ENCODE results near the gene LY6G6C. TPM values are rescaled to one million over a fixed set of nuclear protein-coding genes. Genes with fewer than 3 reads are reported as not detected.
A peak's percentile ranks its signal among the peaks of the same experiment; 100 is the strongest.

Gene LY6G6C
- total and polyA plus RNA-seq, 4 donors: not detected

DNA sequence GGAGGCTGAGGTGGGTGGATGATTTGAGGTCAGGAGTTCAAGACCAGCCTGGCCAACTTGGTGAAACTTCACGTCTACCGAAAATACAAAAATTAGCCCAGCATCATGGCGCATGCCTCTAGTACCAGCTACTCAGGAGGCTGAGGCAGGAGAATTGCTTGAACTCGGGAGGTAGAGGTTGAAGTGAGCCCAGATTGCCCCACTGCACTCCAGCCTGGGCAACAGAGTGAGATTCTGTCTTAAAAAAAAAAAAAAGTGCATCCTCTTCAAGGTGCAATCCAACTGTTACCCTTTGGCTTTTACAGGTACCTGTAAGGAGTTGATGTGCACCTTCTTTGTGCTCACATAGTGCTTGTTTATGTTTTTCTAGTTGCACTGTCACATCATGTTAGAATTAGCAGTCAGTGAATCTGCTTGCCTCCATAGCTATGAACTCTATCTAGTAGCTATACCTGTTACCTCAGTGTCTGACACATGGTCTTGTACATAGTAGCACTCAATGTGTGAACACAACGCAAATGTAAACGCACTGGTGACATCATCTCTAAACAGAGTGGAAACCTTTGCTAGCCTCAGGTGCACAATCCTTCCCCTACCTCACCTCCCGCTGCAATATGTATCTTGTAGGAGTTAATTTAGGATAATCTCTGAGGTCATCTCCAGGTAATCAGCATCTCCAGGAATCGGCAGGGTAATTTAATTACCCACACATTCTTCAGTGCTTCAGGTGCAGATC is 27.9 kb upstream of the LY6G6C start:
- Histone ChIP-seq H3K36me3 (ENCODE audit: control insufficient read depth in 1 of 2, insufficient read depth in 2 of 2, low read length in 1 of 2) (no peaks in the 10 kb centered on the region), H3K9me3 (ENCODE audit: control insufficient read depth, low read length) (no peaks in the 10 kb centered on the region), H3K4me3 (ENCODE audit: low read length in 2 of 2) (no peak overlapping the region), H3K27me3 (ENCODE audit: control insufficient read depth in 1 of 2, insufficient read depth in 2 of 2, low read length in 1 of 2) (no peaks in the 10 kb centered on the region), H3K4me1 (ENCODE audit: control insufficient read depth in 1 of 2, insufficient read depth in 2 of 2, low read length in 2 of 2) (no peaks in the 10 kb centered on the region), H3K27ac (ENCODE audit: low read depth in 1 of 2, low read length in 2 of 2) (no peak overlapping the region)
- WGBS, 2 donors: 93 to 95% methylated on average over 8 of the region's 8 CpGs
- DNase-seq (no peak), ATAC-seq (ENCODE audit: low FRiP score) (no peak)
- intact Hi-C loops (cut with DNase I): no loop called here

DNA sequence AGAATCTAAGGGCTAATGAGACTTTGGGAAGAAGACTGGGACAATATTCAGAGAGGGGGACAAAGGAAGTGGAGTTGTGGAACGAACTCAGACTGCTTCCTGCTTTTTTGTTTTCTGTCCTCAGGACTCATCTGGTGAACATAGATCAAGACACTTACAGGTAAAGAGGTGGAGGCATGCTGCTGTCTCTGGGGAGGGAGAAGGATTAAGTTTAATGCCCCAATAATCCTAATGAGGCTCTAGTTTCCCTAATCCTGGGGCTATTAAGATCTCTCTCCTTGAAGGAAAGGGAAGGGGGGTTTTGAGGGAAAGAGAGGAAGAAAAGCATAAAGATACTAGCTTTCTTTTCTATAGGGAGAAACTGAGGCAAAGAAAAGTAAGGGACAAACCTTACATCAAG is 22.9 kb upstream of the LY6G6C start:
- Histone ChIP-seq H3K36me3 (ENCODE audit: control insufficient read depth in 1 of 2, insufficient read depth in 2 of 2, low read length in 1 of 2) (no peaks in the 10 kb centered on the region), H3K4me1 (ENCODE audit: control insufficient read depth in 1 of 2, insufficient read depth in 2 of 2, low read length in 2 of 2) (no peaks in the 10 kb centered on the region), H3K27ac (ENCODE audit: low read depth in 1 of 2, low read length in 2 of 2) (no peak overlapping the region), H3K4me3 (ENCODE audit: low read length in 2 of 2) (no peak overlapping the region), H3K9me3 (ENCODE audit: control insufficient read depth, low read length) (no peaks in the 10 kb centered on the region), H3K27me3 (ENCODE audit: control insufficient read depth in 1 of 2, insufficient read depth in 2 of 2, low read length in 1 of 2) (no peaks in the 10 kb centered on the region)
- ATAC-seq (ENCODE audit: low FRiP score): no peak
- intact Hi-C loops (cut with DNase I): no loop called here
- no peak for DNase-seq
- WGBS, 2 donors: 59 to 68% methylated on average over 1 of the region's 1 CpG

- Histone ChIP-seq H3K36me3 (ENCODE audit: control insufficient read depth in 1 of 2, insufficient read depth in 2 of 2, low read length in 1 of 2) (no peaks in the 10 kb centered on the region), H3K27me3 (ENCODE audit: control insufficient read depth in 1 of 2, insufficient read depth in 2 of 2, low read length in 1 of 2) (no peaks in the 10 kb centered on the region), H3K4me3 (ENCODE audit: low read length in 2 of 2) (no peak overlapping the region), H3K9me3 (ENCODE audit: control insufficient read depth, low read length) (no peaks in the 10 kb centered on the region), H3K4me1 (ENCODE audit: control insufficient read depth in 1 of 2, insufficient read depth in 2 of 2, low read length in 2 of 2) (no peaks in the 10 kb centered on the region), H3K27ac (ENCODE audit: low read depth in 1 of 2, low read length in 2 of 2) (no peak overlapping the region)
- intact Hi-C loops (cut with DNase I): no loop called here
- 91 to 94% methylated on average over 3 of the region's 3 CpGs for WGBS, 2 donors
- ATAC-seq (ENCODE audit: low FRiP score): no peak
- no peak for DNase-seq
Observed at GRCh38 chr6:31742894-31743293, 21.3 kb upstream of the LY6G6C start.

- Histone ChIP-seq H3K27ac (ENCODE audit: low read depth in 1 of 2, low read length in 2 of 2) (no peak overlapping the region), H3K36me3 (ENCODE audit: control insufficient read depth in 1 of 2, insufficient read depth in 2 of 2, low read length in 1 of 2) (no peaks in the 10 kb centered on the region), H3K9me3 (ENCODE audit: control insufficient read depth, low read length) (no peaks in the 10 kb centered on the region), H3K27me3 (ENCODE audit: control insufficient read depth in 1 of 2, insufficient read depth in 2 of 2, low read length in 1 of 2) (no peaks in the 10 kb centered on the region), H3K4me3 (ENCODE audit: low read length in 2 of 2) (no peak overlapping the region), H3K4me1 (ENCODE audit: control insufficient read depth in 1 of 2, insufficient read depth in 2 of 2, low read length in 2 of 2) (no peaks in the 10 kb centered on the region)
- 87 to 89% methylated on average over 2 of the region's 2 CpGs for WGBS, 2 donors
- intact Hi-C loops (cut with DNase I): no loop called here
- no peak for ATAC-seq (ENCODE audit: low FRiP score)
- DNase-seq: no peak
Observed at GRCh38 chr6:31741815-31742214, 20.3 kb upstream of the LY6G6C start.

GRCh38 chr6:31740397-31741223 is 19.1 kb upstream of the LY6G6C start:
- intact Hi-C loops (cut with DNase I): no loop called here
- no peak overlapping the region for H3K27ac ChIP-seq (ENCODE audit: low read depth in 1 of 2, low read length in 2 of 2)
- H3K4me1 ChIP-seq (ENCODE audit: control insufficient read depth in 1 of 2, insufficient read depth in 2 of 2, low read length in 2 of 2): no peaks in the 10 kb centered on the region
- ATAC-seq (ENCODE audit: low FRiP score) (no peak), DNase-seq (peak in 1 of 2 donors; percentile 74)
- no peaks in the 10 kb centered on the region for H3K9me3 ChIP-seq (ENCODE audit: control insufficient read depth, low read length)
- WGBS, 2 donors: 17 to 20% methylated on average over 29 of the region's 29 CpGs
- H3K27me3 ChIP-seq (ENCODE audit: control insufficient read depth in 1 of 2, insufficient read depth in 2 of 2, low read length in 1 of 2): no peaks in the 10 kb centered on the region
- H3K4me3 ChIP-seq (ENCODE audit: low read length in 2 of 2): peak overlapping the region; percentile 44 to 54
- H3K36me3 ChIP-seq (ENCODE audit: control insufficient read depth in 1 of 2, insufficient read depth in 2 of 2, low read length in 1 of 2): no peaks in the 10 kb centered on the region

- peak; percentile 95 for ATAC-seq (ENCODE audit: low FRiP score)
- intact Hi-C loops (cut with DNase I): loop anchor here (5.0 kb wide), 2 partner anchors 52 to 57 kb away; partner anchors contain the start of gene VARS1 (in 1 of the 2)
- 0% methylated on average over 58 of the region's 58 CpGs for WGBS, 2 donors
- Histone ChIP-seq H3K27ac (ENCODE audit: low read depth in 1 of 2, low read length in 2 of 2) (no peak within 1 kb of the TSS), H3K4me3 (ENCODE audit: low read length in 2 of 2) (peak within 1 kb of the TSS; percentile 44 to 54), H3K4me1 (ENCODE audit: control insufficient read depth in 1 of 2, insufficient read depth in 2 of 2, low read length in 2 of 2) (no peaks in the 10 kb centered on the region), H3K36me3 (ENCODE audit: control insufficient read depth in 1 of 2, insufficient read depth in 2 of 2, low read length in 1 of 2) (no peaks in the 10 kb centered on the region), H3K9me3 (ENCODE audit: control insufficient read depth, low read length) (no peaks in the 10 kb centered on the region), H3K27me3 (ENCODE audit: control insufficient read depth in 1 of 2, insufficient read depth in 2 of 2, low read length in 1 of 2) (no peaks in the 10 kb centered on the region)
- peak; percentile 99 for DNase-seq
Observed at GRCh38 chr6:31739639-31740396, 18.3 kb upstream of the LY6G6C start, which contains the start of gene MSH5. MSH5 (plus strand) TSS chr6:31740005; CDS start chr6:31740467, 462 bp downstream.

DNA sequence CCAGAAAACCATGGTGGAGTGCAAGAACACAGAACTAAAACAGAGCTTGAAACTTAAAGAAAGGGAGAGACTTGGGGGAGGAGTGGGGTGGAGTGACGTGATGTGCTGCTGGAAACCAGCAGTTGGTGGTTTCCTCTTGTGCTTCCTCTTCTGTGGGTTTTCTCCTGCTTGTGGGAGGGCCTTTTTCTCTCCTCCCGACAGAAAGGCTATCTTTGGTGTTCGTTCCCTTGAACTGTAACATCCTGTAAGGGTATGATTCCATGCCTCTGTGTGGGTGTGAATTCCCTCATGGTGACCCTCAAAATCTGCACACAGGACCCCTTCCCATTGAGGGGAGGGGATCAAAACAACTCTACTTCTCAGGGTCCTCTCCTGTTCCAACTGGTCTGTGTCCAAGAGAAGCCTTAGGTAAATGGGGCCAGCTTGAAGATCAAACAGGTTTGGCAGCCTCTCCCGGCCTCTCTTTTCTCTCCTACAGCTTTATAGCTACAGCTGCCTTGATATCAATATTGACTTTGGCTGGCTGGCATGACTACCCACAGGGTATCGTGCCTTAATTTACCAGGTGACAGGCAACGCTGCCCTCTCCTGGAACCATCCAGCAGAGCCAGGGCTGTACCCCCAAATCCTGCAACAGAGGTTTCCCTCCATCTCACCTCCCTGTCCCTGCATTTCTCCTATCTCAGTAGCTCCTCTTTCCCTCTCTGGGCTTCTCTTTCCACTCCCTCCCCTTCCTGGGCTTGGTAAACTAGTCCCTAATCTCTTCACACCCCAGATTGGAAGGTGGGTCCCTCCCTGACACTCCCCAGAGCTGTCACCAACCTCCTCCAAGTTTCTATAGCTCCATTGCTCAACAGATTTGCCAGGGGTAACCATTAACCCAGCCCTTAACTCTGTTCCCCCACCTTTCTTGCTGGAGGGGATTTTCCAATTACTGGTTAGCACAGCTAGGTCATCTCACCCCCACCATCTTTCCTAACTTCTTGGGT is 16.7 kb upstream of the LY6G6C start:
- WGBS, 2 donors: 21 to 22% methylated on average over 6 of the region's 6 CpGs
- H3K36me3 ChIP-seq (ENCODE audit: control insufficient read depth in 1 of 2, insufficient read depth in 2 of 2, low read length in 1 of 2): peaks cover 2% of the 10 kb centered on the region in 2 donors
- no peak overlapping the region for H3K27ac ChIP-seq (ENCODE audit: low read depth in 1 of 2, low read length in 2 of 2)
- H3K27me3 ChIP-seq (ENCODE audit: control insufficient read depth in 1 of 2, insufficient read depth in 2 of 2, low read length in 1 of 2): no peaks in the 10 kb centered on the region
- DNase-seq (peak in 1 of 2 donors; percentile 79), ATAC-seq (ENCODE audit: low FRiP score) (no peak)
- H3K4me3 ChIP-seq (ENCODE audit: low read length in 2 of 2): no peak overlapping the region
- no peaks in the 10 kb centered on the region for H3K4me1 ChIP-seq (ENCODE audit: control insufficient read depth in 1 of 2, insufficient read depth in 2 of 2, low read length in 2 of 2)
- intact Hi-C loops (cut with DNase I): loop anchor here (5.0 kb wide), 2 partner anchors 54 to 59 kb away; partner anchors contain the start of gene VARS1 (in 1 of the 2)
- no peaks in the 10 kb centered on the region for H3K9me3 ChIP-seq (ENCODE audit: control insufficient read depth, low read length)
